IPS-20b (cell line): ENCODE data around the gene TP53INP2.
A peak's percentile ranks its signal among the peaks of the same experiment; 100 is the strongest.
"Not testable (repeated sequence)": the region's sequence is repeated elsewhere in the genome, so short reads cannot be mapped to it uniquely, and the experiment has no call there.

Experiments used
- H3K27ac ChIP-seq: one replicate; pipeline ENCODE4 v1.5.1; 2013; ENCODE audit warnings: low read length
- H3K27me3 ChIP-seq: 2 replicates; pipeline ENCODE4 v1.6.1; 2013; ENCODE audit warnings: mild to moderate bottlenecking, low read length, inconsistent platforms; ENCODE audit not compliant: insufficient read depth
- H3K36me3 ChIP-seq: 2 replicates; pipeline ENCODE4 v1.6.1; 2013; ENCODE audit warnings: low read depth, mild to moderate bottlenecking, inconsistent platforms, low read length, moderate library complexity; ENCODE audit not compliant: insufficient read depth
- H3K4me1 ChIP-seq: 2 replicates; pipeline ENCODE4 v1.6.1; 2013; ENCODE audit warnings: mild to moderate bottlenecking, control low read depth, inconsistent platforms, low read length, moderate library complexity; ENCODE audit not compliant: insufficient read depth
- H3K4me3 ChIP-seq: 2 replicates; pipeline ENCODE4 v1.5.1; 2013; ENCODE audit warnings: mild to moderate bottlenecking, low read length, inconsistent platforms
- H3K9ac ChIP-seq: 2 replicates; pipeline ENCODE4 v1.6.1; 2013; ENCODE audit warnings: low read depth, mild to moderate bottlenecking, inconsistent platforms, low read length, moderate library complexity
- H3K9me3 ChIP-seq: 2 replicates; pipeline ENCODE4 v1.6.1; 2013; ENCODE audit warnings: mild to moderate bottlenecking, low read depth, low read length, inconsistent platforms; ENCODE audit not compliant: insufficient read depth

TP53INP2 gene, protein sequence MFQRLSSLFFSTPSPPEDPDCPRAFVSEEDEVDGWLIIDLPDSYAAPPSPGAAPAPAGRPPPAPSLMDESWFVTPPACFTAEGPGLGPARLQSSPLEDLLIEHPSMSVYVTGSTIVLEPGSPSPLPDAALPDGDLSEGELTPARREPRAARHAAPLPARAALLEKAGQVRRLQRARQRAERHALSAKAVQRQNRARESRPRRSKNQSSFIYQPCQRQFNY

DNA sequence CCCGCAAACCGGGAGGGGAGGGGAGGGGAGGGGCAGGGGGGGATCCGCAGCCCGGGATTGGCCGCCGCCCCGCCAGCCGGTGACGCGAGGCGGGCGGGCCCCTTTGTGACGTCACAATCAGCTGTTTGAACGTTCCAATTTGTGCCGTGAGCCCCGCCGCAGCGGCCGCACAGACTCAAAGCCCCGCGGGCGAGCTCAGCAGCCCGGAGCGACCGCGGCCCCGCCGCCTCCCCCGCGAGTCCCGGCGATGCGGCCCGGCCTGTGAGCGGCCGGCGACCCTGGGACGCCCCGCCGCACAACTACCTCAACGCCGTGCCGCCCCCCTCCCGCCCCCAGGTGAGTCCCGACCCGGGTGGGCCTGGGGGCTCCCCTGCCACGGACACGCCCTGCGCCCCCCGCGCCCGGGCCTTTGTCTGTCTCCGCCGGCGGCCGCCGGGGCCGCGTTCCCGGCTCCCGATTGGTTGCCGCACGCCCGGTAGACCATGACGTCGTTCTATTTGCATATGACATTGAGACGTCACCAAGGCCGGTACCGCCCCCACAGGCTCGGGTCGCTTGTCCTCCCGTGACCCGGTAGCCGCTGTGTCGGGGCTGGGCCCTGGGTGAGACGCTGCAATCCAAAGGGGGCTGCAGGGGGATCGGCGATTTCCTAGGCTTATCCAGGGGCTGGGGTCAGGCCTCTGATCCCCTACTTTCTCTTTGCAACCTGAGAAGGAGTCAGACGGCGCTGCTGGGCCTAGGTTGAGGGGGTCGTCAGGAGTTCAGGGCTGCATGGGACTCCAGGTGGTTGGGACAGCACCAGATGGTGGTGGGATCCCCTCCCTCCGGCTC, at the start of gene TP53INP2:
Gene TP53INP2, plus strand, starts transcription at position 168 of the 831 bp plus-strand sequence. CDS start 4,396 bp downstream, outside the sequence.
- Histone ChIP-seq H3K27me3 (peaks cover 53% of the 10 kb centered on the region), H3K36me3 (no peaks in the 10 kb centered on the region), H3K4me3 (peak within 1 kb of the TSS; percentile 93), H3K9ac (peak within 1 kb of the TSS; percentile 82), H3K9me3 (no peaks in the 10 kb centered on the region), H3K27ac (no peak within 1 kb of the TSS), H3K4me1 (no peaks in the 10 kb centered on the region)

DNA sequence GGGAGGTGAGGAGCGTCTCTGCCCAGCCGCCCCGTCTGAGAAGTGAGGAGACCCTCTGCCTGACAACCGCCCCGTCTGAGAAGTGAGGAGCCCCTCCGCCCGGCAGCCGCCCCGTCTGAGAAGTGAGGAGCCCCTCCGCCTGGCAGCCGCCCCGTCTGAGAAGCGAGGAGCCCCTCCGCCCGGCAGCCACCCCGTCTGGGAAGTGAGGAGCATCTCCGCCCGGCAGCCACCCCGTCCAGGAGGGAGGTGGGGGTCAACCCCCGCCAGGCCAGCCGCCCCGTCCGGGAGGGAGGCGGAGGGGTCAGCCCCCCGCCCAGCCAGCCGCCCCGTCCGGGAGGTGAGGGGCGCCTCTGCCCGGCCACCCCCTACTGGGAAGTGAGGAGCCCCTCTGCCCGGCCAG, 45.5 kb upstream of the TP53INP2 start:
- H3K36me3 ChIP-seq, H3K4me3 ChIP-seq, H3K27ac ChIP-seq, H3K4me1 ChIP-seq, H3K27me3 ChIP-seq, H3K9me3 ChIP-seq, H3K9ac ChIP-seq: not testable (repeated sequence)

DNA sequence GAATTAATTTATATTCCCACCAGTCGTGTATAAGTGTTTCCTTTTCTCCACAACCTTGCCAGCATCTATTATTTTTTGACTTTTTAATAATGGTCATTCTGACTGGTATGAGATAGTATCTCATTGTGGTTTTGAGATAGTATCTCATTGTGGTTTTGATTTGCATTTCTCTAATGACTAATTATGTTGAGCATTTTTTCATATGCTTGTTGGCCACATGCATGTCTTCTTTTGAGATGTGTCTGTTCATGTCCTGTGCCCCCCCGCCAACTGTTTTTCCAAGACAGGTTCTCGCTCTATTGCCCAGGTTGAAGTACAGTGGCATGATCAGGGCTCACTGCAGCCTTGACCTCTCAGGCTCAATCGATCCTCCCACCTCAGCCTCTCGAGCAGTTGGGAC, 42.3 kb upstream of the TP53INP2 start:
- H3K27me3 ChIP-seq, H3K27ac ChIP-seq, H3K4me1 ChIP-seq, H3K9me3 ChIP-seq, H3K36me3 ChIP-seq, H3K4me3 ChIP-seq, H3K9ac ChIP-seq: not testable (repeated sequence)

DNA sequence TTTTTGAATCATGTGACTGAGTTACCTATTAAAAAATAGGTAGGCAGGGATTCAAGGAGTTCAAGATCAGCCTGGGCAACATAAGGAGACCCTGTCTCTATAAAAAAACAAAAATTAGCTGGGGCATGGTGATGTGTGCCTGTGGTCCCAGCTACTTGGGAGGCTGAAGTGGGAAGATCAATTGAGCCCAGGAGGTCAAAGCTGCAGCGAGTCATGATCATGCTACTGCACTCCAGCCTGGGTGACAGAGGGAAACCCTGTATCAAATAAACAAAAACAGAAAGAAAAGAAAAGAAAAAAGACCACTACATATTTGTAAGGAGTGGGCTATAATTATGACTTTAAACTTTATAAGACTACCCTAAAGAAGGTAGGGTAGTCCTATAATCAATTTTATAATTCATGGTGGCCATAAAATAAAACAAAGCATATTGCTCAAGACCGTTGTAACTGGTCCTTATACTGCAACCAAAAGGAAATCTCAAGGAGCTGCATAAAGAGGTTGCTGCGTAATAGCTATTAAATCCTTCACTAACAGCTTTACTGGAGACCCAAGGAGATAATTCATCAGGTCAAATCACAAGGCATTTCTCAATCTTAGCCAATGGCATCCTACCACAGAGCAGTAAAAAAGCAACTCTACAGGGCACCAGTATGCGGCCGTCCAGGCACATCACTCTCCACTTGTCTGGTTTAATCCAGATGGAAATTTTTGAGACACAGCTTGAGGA, 40.8 kb upstream of the TP53INP2 start:
- Histone ChIP-seq H3K4me3 (no peak overlapping the region), H3K27me3 (no peaks in the 10 kb centered on the region), H3K36me3 (no peaks in the 10 kb centered on the region), H3K4me1 (no peaks in the 10 kb centered on the region), H3K9ac (no peak overlapping the region), H3K9me3 (no peaks in the 10 kb centered on the region), H3K27ac (no peak overlapping the region)

DNA sequence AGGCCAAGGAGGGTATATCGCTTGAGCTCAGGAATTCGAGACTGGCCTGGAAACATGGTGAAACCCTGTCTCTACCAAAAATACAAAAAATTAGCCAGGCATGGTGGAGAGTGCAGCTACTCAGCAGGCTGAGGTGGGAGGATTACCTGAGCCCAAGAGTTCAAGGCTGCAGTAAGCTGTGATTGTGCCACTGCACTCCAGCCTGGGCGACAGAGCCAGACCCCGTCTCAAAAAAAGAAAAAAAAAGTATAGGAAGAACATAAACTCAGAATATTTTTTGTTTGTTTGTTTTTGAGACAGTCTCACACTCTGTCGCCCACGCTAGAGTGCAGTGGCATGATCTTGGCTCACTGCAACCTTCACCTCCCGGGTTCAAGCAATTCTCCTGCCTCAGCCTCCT, 39.4 kb upstream of the TP53INP2 start:
- not testable (repeated sequence) for H3K36me3 ChIP-seq, H3K9me3 ChIP-seq, H3K9ac ChIP-seq, H3K4me3 ChIP-seq, H3K27me3 ChIP-seq, H3K27ac ChIP-seq, H3K4me1 ChIP-seq

DNA sequence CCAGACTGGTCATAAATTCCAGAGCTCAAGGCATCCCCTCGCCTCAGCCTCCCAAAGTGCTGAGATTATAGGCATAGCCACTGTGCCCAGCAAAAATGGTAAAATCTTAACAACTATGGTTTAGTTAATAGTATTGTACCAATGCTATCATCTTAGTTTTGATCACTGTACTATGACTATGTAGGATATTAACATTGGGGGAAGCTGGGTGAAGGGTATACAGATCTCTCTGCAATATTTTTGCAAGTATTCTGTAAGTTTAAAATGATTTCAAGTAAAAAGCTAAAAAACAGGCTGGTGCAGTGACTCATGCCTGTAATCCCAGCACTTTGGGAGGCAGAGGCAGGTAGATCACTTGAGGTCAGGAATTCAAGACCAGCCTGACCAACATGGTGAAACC, 35.0 kb upstream of the TP53INP2 start:
- no peaks in the 10 kb centered on the region for H3K4me1 ChIP-seq
- no peaks in the 10 kb centered on the region for H3K36me3 ChIP-seq
- no peaks in the 10 kb centered on the region for H3K27me3 ChIP-seq
- no peaks in the 10 kb centered on the region; the same call in 1 of the 2 replicates for H3K9me3 ChIP-seq
- no peak overlapping the region for H3K27ac ChIP-seq
- no peak overlapping the region for H3K9ac ChIP-seq
- H3K4me3 ChIP-seq, result no peak overlapping the region

DNA sequence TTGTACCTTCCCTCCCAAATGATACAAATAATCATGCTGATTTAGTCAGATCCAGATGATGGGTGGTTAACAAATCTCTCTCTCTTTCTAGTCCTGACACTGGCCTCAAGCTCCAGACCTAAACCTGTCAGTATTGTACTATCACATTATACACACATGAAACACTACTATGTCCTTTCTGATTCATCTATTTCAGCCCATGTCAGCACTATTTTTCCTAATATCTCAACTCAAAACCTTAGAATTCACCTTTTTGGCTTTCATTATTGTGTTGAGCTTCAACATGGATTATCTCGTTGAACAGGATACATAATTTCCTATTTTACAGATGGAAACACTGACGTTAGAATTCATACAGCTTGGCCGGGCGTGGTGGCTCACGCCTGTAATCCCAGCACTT, 30.7 kb upstream of the TP53INP2 start:
- Histone ChIP-seq H3K27ac (no peak overlapping the region), H3K36me3 (no peaks in the 10 kb centered on the region), H3K9ac (no peak overlapping the region), H3K4me3 (no peak overlapping the region), H3K9me3 (no peaks in the 10 kb centered on the region; the same call in 1 of the 2 replicates), H3K4me1 (no peaks in the 10 kb centered on the region), H3K27me3 (no peaks in the 10 kb centered on the region)

DNA sequence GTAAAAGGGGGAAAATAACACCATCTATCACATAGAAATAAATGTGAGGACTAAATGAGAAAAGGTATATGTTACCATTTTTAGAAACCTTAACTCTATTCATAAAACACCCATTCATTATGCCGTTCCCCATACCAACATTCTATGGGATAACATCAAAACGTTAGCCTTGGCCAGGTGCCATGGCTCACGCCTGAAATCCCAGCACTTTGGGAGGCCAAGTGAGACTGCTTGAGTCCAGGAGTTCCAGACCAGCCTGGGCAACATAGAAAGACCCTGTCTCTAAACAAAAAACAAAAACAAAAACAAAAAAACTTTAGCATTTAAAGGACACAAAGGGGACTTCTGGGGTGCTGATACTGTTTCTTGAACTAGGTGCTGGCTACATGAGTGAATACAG, 28.6 kb upstream of the TP53INP2 start:
- Histone ChIP-seq H3K9ac (no peak overlapping the region), H3K4me3 (peak overlapping the region; percentile 73; the same call in 1 of the 2 replicates)

DNA sequence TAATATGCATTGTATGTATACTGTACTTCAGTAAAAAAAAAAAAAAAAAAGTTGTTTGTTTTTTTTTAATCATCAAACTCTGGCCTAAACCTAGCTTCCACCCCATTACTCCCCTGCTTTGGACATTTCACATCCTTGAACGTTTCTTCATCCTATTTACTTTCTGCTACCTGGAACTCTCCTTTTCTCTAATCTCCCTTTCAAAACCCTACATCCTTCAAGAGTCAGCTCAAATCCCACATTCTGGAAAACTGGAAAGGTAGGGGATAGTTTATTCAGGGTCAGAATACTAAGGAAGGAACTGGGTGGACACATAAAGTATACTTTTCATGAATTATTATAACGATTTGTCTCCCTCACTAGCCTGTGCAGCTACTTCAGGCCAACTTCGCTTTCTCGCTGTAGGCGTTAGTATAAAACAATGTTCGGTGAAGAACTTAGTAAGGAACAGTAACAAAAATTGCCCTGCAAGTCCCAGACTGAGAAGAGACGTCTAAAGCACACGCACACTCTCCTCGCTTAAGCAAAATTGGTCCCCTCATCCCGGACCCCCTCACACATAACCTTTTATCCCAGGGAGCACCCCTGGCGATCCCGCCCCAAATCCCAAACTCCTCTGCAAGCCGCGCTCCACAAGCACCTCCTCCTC, 28.0 kb upstream of the TP53INP2 start:
- Histone ChIP-seq H3K27ac (no peak overlapping the region), H3K27me3 (no peaks in the 10 kb centered on the region), H3K4me3 (peak overlapping the region; percentile 73)

More for the DNA sequence above, 28.6 kb upstream of the TP53INP2 start:
- H3K27me3 ChIP-seq, result no peaks in the 10 kb centered on the region
- H3K36me3 ChIP-seq, result no peaks in the 10 kb centered on the region
- no peaks in the 10 kb centered on the region for H3K9me3 ChIP-seq
- H3K4me1 ChIP-seq, result no peaks in the 10 kb centered on the region
- H3K27ac ChIP-seq, result no peak overlapping the region

DNA sequence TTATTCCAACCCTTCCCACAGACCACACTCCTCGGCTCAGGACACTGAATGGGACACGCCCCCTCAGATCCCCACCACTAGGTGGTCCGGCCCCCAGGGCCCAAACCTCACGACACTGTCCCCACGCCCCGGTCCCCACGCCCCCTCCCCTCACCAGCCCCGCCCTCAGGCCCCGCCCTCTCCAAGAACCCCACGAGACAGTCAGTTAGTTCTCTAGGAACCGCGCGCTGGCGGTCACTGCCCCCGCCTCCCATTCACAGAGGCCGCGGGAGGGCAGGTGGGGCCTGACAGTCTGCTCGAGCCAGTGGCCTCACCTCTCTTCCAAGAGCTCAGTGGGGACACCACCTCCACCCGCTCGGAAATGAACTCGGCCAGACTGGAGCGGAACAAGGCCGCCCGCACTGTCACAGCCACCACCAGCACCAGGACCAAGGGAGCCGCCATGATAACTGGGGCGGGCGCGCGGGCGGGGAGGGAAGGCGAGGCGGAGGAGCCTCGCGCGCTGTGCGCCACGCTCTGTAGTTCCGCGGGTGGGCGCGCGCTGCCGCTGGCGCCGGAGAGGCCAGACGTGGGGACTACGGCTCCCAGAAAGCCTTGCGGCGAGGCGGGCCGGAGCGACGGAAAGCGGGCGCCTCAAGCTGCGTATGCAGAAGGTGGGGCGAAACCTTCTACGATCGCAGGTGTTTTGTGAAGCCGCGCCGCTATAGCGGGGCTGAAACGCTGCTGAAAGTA, 27.3 kb upstream of the TP53INP2 start, which contains the start of gene PIGU:
Gene PIGU, minus strand, starts transcription at position 451 of the 732 bp plus-strand sequence. Its CDS starts 7 bp downstream, at position 444.
- Histone ChIP-seq H3K36me3 (no peaks in the 10 kb centered on the region), H3K9ac (peak within 1 kb of the TSS; percentile 67; the same call in 1 of the 2 replicates), H3K27ac (no peak within 1 kb of the TSS), H3K4me1 (no peaks in the 10 kb centered on the region), H3K4me3 (peak within 1 kb of the TSS; percentile 73), H3K9me3 (no peaks in the 10 kb centered on the region), H3K27me3 (no peaks in the 10 kb centered on the region)

More for the DNA sequence above, 28.0 kb upstream of the TP53INP2 start:
- peak overlapping the region; percentile 67; the same call in 1 of the 2 replicates for H3K9ac ChIP-seq
- H3K4me1 ChIP-seq, result no peaks in the 10 kb centered on the region
- no peaks in the 10 kb centered on the region for H3K36me3 ChIP-seq
- no peaks in the 10 kb centered on the region for H3K9me3 ChIP-seq
